HS-27A (cell line): Measurements from ENCODE around the gene APH1B.

Experiments used
- DNase-seq: peaks from one replicate; pipeline ENCODE4 v3.0.0-alpha.2; 2012; ENCODE audit warnings: low read depth, missing footprints

The APH1B gene

DNA sequence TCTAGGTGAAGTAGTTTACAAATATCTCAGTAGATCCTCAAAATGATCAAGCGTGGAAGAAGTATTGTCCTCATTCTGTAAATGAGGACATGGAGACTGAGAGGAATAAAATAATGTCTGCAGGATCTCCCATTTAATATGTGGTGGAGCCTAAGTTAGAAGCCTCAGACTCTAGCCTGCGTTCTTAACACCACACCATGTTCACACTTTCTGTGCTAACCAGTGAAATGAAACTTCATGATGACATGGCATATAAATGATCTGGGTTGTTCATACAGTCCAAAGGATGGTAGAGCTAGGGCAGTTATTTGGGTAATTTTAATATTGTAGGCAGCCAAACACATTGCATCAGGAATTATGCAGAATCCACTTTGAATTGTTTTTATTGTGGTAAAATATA is 25.1 kb upstream of the APH1B start:
- no peak for DNase-seq

GRCh38 chr15:63254991-63255390 is 22.4 kb upstream of the APH1B start:
- no peak for DNase-seq

GRCh38 chr15:63255489-63255990 is 21.9 kb upstream of the APH1B start:
- no peak for DNase-seq

GRCh38 chr15:63256433-63257274 is 20.8 kb upstream of the APH1B start:
- DNase-seq = peak; percentile 89

DNA sequence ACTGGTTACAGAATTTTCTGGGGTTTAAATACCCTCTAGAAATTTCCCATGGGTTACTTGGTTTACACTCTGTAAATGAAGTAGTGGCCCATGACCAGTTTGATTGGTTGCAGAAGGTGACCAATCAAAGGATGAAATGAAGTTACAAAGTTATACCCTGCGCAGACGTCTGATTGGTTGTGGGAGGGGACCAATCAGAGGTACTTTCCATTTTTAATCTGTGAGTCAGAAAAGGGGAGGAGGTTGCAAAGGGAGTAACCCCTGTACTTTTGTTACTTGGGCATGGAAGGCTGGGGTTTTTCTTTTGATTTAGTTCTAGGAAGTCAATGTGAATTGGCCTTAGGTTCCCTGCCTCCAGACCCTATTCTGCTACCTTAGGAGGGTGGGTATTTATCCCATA is 18.7 kb upstream of the APH1B start:
- no peak for DNase-seq

DNA sequence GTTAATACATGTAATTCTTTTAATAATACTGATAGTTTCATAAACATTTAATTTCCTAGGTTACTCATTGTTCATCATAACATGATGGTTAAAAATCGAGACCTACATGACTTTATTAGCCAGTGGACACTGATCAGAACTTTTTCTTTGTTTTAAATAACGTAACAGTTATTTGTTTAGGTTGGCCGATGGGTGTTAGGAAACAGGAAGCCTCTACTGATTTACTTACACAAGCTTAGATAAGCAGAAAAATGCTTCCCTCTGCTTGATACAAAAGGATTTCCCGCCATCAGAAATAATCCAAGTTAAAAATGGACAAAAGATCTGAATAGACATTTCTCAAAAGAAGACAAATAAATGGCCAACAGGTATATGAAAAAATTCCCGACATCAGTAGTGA is 16.6 kb upstream of the APH1B start:
- no peak for DNase-seq

- DNase-seq = no peak
These were observed 16.1 kb upstream of the APH1B start for GRCh38 chr15:63261311-63261710.

- no peak for DNase-seq
These were observed 13.9 kb upstream of the APH1B start for GRCh38 chr15:63263519-63263918.

DNA sequence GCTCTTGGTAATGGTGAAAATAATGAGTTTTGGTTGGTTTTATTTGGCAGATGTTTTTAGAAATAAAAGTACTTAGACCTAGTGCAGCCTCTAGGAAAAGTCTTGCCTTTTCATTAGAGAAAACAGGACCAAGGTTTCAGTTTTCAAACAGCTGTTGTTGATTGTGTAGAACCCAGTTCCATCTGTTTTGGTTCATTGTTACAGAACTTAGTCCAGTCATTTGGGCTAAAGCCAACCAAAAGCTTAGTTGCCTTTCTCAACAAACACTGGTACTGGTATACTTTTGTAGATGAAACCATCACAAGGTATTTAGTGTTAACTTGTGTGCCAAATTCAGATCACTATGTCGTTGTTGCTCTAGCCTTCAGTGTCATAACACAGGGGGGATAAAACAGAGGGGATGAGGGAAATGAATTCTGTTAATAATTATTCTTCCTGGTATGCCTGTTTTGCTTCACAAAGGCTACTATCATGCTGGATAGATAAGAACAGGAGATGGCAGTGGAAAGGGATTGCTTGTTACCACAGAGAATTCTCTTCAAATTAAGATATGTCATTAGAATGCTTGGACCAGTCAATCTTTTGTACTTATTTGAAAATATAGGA is 12.6 kb upstream of the APH1B start:
- DNase-seq = no peak

- no peak for DNase-seq
These were observed 3.0 kb upstream of the APH1B start for GRCh38 chr15:63274427-63274826.

GRCh38 chr15:63276342-63277037 is 915 bp upstream of the APH1B start:
- no peak for DNase-seq

- no peak for DNase-seq
These were observed 570 bp downstream of the APH1B start for GRCh38 chr15:63277893-63278456.

- DNase-seq = no peak
These were observed 5.7 kb downstream of the APH1B start for GRCh38 chr15:63283126-63283525.

GRCh38 chr15:63284335-63284734 is 6.9 kb downstream of the APH1B start:
- DNase-seq = no peak

GRCh38 chr15:63287109-63287508 is 9.7 kb downstream of the APH1B start:
- no peak for DNase-seq

GRCh38 chr15:63288342-63288741 is 10.9 kb downstream of the APH1B start:
- DNase-seq = no peak

DNA sequence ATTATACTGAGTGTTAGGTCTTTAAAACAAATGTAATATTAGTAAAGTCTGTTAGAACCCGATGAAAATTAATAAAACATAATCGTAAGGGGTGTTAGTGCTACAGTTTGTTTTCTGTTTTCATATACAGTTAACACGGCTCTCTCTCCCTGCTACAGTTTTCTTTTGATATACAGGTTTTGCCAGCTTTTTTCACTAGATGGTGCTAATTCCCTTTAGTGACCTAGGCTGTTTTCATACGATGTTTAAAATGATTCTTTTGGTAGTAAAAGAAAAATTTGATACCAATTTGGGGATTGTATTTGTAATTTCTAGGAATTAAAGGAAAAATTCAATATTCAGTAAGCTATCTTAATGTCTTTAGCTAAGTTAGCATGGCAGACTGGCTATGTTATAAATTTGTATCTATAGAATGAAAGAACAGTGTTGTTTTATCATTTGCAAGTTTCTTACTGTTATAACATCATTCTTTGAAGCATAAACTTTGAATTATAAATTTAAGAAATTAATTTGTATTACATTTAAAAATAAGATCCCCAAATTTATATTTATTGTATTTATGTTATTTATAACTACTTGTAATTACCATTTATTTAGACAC is 11.5 kb downstream of the APH1B start:
- peak; percentile 42 for DNase-seq

DNA sequence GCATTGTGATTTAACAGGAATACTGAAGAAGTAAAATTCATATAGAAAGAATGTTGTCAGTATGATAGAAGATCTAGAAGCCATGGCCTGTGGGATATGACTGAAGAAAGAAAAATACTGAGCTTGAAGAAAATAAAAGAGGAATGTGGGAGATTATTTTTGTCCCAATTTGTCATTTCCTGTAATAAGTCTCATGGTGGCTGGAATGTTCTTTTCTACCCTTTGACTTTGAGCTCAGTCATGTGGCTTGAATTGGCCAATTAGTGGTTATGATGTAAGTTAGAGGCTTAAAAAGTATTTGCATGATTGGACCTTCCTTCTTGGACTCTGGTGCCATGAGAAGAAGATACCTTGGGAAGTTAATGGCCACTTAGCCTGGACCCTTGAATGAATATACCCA is 14.1 kb downstream of the APH1B start:
- peak; percentile 90 for DNase-seq

DNA sequence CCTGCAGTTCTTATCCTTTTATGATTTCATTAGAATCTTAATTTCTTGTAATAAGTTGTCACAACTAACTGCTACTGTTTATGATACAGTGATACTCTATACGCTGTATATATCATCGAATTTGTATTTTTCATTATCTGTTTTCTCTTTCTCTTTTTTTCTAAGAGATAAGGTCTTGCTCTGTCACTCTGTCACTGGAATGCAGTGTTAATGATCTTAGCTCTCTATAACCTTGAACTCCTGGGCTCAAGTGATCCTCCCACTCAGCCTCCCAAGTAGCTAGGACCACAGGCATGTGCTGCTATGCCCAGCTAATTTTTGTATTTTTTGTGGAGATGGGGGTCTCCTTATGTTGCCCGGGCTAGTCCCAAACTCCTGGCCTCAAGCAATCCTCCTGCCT is 14.8 kb downstream of the APH1B start:
- DNase-seq = no peak

DNA sequence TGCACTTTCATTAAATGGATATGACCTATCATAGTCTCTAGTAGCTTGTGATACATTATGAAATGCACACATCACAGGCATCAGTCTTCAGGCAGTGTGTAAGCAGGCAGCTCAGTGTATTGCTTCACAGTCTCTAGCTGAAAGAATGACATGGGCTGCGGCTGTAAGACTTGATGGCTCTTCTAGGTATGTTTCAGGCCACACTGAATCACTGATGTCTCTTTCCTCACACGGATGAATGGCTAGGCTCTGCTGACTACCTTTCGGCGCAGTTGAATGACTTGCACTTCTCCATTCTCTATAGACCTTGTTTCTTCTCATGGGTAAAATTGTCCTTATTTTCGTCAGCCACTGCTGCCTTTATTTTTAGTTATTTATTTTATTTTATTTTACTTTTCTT is 15.4 kb downstream of the APH1B start:
- DNase-seq = no peak

DNA sequence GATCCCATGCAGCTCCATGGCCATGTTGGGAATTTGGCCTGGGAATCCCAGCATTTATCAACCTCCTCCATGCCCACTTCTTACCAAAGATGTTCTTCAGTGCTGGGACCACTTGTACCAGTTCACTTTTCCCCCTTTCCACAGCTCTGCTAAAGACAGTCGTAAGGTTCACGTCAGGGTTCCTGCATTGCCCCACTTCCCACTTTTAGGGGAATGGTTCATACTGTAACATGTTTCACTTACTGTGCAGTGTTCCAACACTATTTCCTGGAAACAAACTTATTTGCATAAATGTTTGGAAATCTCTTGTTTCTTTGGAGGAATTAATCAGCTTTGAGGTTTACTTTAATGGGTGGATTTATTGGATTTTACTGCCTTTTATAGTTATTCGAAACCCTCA is 17.0 kb downstream of the APH1B start:
- no peak for DNase-seq

DNA sequence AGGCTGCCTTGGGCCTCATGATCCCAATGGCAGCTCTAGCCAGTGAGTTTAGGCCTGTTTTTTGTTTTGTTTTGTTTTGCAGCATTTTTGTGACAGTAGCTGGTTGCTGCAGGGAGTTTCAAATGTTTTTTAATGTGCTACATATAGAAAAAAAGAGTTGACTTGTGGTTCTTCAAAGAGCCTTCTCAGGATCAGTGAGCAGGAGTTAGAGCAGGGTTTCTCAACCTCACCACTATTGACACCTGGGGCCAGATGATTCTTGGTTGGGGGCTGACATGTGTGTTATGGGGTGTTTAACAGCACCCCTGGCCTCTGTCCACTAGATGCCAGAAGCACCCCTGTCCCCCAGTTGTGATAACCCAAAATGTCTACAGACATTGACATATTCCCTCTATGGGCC is 17.9 kb downstream of the APH1B start:
- no peak for DNase-seq
